ENCODE measurements around the gene RFPL4AL1.

DNA sequence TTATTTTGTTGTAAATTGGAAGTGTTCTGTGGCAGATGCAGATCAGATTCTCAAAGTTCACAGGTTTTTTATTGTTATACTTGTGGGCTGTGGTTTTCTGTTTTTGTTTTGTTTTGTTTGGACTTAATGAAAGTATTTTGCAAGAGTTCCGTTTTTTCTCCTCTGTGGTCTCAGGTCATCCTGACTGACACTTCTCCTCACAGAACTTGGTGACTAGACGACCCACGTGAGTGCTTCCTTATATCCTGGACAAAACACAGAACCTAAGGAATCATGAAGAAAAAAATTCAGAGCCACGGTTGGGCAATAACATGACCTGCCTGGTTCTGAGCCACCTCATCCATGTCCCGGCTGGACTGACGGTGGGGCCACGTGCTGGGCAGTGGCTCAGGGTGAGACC lies 2.5 kb upstream of the RFPL4AL1 start:
- TF ChIP-seq, protein P1, sequence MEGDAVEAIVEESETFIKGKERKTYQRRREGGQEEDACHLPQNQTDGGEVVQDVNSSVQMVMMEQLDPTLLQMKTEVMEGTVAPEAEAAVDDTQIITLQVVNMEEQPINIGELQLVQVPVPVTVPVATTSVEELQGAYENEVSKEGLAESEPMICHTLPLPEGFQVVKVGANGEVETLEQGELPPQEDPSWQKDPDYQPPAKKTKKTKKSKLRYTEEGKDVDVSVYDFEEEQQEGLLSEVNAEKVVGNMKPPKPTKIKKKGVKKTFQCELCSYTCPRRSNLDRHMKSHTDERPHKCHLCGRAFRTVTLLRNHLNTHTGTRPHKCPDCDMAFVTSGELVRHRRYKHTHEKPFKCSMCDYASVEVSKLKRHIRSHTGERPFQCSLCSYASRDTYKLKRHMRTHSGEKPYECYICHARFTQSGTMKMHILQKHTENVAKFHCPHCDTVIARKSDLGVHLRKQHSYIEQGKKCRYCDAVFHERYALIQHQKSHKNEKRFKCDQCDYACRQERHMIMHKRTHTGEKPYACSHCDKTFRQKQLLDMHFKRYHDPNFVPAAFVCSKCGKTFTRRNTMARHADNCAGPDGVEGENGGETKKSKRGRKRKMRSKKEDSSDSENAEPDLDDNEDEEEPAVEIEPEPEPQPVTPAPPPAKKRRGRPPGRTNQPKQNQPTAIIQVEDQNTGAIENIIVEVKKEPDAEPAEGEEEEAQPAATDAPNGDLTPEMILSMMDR (IDR thresholded peaks at IDR 0.05 in 4 of 5, conservative IDR thresholded peaks at IDR 0.05 in 1 of 5): no peak
- TF ChIP-seq POLR2A (IDR thresholded peaks at IDR 0.05): no peak

Data from gastrocnemius medialis (tissue), 4 donors.